GM12891 (cell line): ENCODE results near the gene GTF2I.

ENCODE experiments used
- PAX5 ChIP-seq: IDR thresholded peaks from 2 replicates; pipeline ENCODE4 v1.6.1; 2011; ENCODE audit warnings: low read length, moderate library complexity, mild to moderate bottlenecking; ENCODE audit not compliant: insufficient read depth, severe bottlenecking
- POLR2A ChIP-seq: IDR thresholded peaks from 2 replicates; pipeline ENCODE4 v1.6.1; 2011; ENCODE audit warnings: low read depth, low read length, control low read depth
- POLR2AphosphoS5 ChIP-seq: IDR thresholded peaks from 2 replicates; pipeline ENCODE4 v1.6.1; 2011; ENCODE audit warnings: low read depth, low read length, control low read depth
- POU2F2 ChIP-seq: IDR thresholded peaks from 2 replicates; pipeline ENCODE4 v1.6.1; 2011; ENCODE audit warnings: low read depth, mild to moderate bottlenecking, control low read depth, low read length, moderate library complexity
- SPI1 ChIP-seq: IDR thresholded peaks from 2 replicates; pipeline ENCODE4 v1.6.1; 2011; ENCODE audit warnings: low read depth, low read length, control low read depth
- TAF1 ChIP-seq: IDR thresholded peaks from 2 replicates; pipeline ENCODE4 v1.6.1; 2011; ENCODE audit warnings: low read depth, low read length, control low read depth

DNA sequence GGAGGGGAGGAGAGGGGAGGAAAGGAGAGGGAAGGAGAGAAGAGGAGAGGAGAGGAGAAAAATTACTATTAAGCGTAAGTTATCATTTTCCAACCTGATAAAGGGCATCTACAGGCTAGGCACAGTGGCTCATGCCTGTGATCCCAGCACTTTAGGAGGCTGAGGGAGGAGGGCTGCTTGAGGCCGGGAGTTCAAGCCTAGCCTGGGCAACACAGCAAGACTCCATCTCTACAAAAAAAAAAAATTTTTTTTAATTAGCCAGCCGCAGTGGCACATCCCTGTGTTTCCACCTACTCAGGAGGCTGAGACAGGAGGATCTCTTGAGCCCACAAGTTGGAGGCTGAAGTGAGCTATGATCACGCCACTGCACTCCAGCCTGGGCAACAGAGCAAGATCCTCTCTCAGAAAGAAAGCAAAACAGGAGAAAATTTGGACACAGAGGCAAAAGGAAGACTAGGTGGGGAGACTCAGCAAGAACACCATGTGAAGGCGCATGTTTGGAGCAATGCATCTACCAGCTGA lies 35.2 kb upstream of the GTF2I start:
- TF ChIP-seq SPI1 (no peak), TAF1 (no peak), POLR2A (no peak), POLR2AphosphoS5 (no peak), POU2F2 (no peak), PAX5 (no peak)
